Gastrocnemius medialis (tissue), 4 donors: ENCODE measurements around the gene PROM1. TPM values are rescaled to one million over a fixed set of nuclear protein-coding genes. Genes with fewer than 3 reads are reported as not detected.

Experiments used
- ATAC-seq, 2 donors: fragments of 150-250 bp; one replicate each; pipeline ENCODE4 v1.9.1; 2016
- DNase-seq, 2 donors: peaks; one replicate each; pipeline ENCODE4 v3.0.0-alpha.2; 2019
- H3K27ac ChIP-seq, 4 donors: fragments of 200-600 bp; sonication (generic); 1 replicate in 1 of 4; 2 replicates in 3 of 4; pipeline ENCODE4 v1.5.1; 2016 to 2018; ENCODE audit warnings: mild to moderate bottlenecking in 2 of 4, moderate library complexity in 1 of 4
- H3K27me3 ChIP-seq, 3 donors: fragments of 200-600 bp; sonication (generic) in 2 of 3; 1 replicate in 1 of 3; 2 replicates in 2 of 3; pipeline versions ENCODE4 v1.5.1 to v1.6.0; 2016 to 2019; ENCODE audit warnings: mild to moderate bottlenecking in 1 of 3, moderate library complexity in 1 of 3
- H3K36me3 ChIP-seq, 2 donors: fragments of 200-600 bp; sonication (generic) in 1 of 2; one replicate each; pipeline ENCODE4 v1.5.1; 2017 to 2018
- H3K4me1 ChIP-seq, 2 donors: fragments of 200-600 bp; sonication (generic) in 1 of 2; one replicate each; pipeline ENCODE4 v1.5.1; 2016 to 2017; ENCODE audit warnings: mild to moderate bottlenecking in 2 of 2
- H3K4me3 ChIP-seq, 4 donors: fragments of 200-600 bp; sonication (generic) in 3 of 4; 1 replicate in 1 of 4; 2 replicates in 3 of 4; pipeline ENCODE4 v1.5.1; 2016 to 2019; ENCODE audit warnings: mild to moderate bottlenecking in 2 of 4
- H3K9me3 ChIP-seq, 3 donors: fragments of 200-600 bp; sonication (generic) in 2 of 3; 1 replicate in 1 of 3; 2 replicates in 2 of 3; pipeline ENCODE4 v1.5.1; 2016 to 2019
- CTCF ChIP-seq, 5 experiments: fragments of 450-650 bp in 3 of 5; fragments of 200-600 bp in 2 of 5; sonication (generic) in 2 of 5; IDR thresholded peaks in 4 of 5; conservative IDR thresholded peaks in 1 of 5; 1 replicate in 4 of 5; 2 replicates in 1 of 5; pipeline ENCODE4 v1.5.1; 2016 to 2019; ENCODE audit warnings: antibody characterized with exemption in 5 of 5, mild to moderate bottlenecking in 3 of 5, moderate library complexity in 3 of 5
- POLR2A ChIP-seq, 2 donors: fragments of 450-650 bp; IDR thresholded peaks; one replicate each; pipeline ENCODE4 v1.6.1; 2017; ENCODE audit warnings: antibody characterized with exemption in 2 of 2, mild to moderate bottlenecking in 2 of 2, moderate library complexity in 2 of 2
- in situ Hi-C, 4 donors: fragments of 200-750 bp; cut with MboI; loops; one replicate each; pipeline versions ENCODE4 v1.15.0 to v1.8.0; 2017; ENCODE audit warnings: low sequenced_read_pairs in 4 of 4
- intact Hi-C: fragments of 100-400 bp; cut with DNase I; formaldehyde crosslinking; loops from one replicate; pipeline ENCODE4 v1.15.1; 2023; ENCODE audit warnings: low total_unique reads
- total RNA-seq, 4 donors: library from RNA; depleted of rRNA; stranded (reverse); fragments of >200 nt; gene quantifications; one replicate each; pipeline versions ENCODE4 v1.1.0 to v1.2.3, GENCODE V29; 2016

Gene PROM1
- total RNA-seq, 4 donors from 2014 or later = 0.11 to 2.9 (median 0.58) TPM; not detected in 1

- Histone ChIP-seq H3K36me3 (no peaks in the 10 kb centered on the region), H3K27ac (peak overlapping the region; percentile 52 to 77 (median 66)), H3K4me3 (no peak overlapping the region), H3K9me3 (no peaks in the 10 kb centered on the region), H3K27me3 (no peaks in the 10 kb centered on the region), H3K4me1 (peaks cover 53% of the 10 kb centered on the region in 2 donors)
- DNase-seq = peak in 1 of 2 donors; percentile 22
- TF ChIP-seq POLR2A (IDR thresholded peaks at IDR 0.05) (no peak), CTCF (IDR thresholded peaks at IDR 0.05 in 4 of 5, conservative IDR thresholded peaks at IDR 0.05 in 1 of 5) (no peak)
- peak in 1 of 2 donors; percentile 8 for ATAC-seq
- intact Hi-C loops (loop anchor here (10.0 kb wide), 2 partner anchors 108 to 312 kb away; partner anchors contain the start of gene TAPT1), in situ Hi-C loops (no loop called here)
Observed at GRCh38 chr4:16116493-16116990, 32.7 kb upstream of the PROM1 start.

- H3K4me1 ChIP-seq = peaks cover 53% of the 10 kb centered on the region in 2 donors
- ATAC-seq = peak in 1 of 2 donors; percentile 33
- H3K9me3 ChIP-seq = no peaks in the 10 kb centered on the region
- H3K36me3 ChIP-seq = no peaks in the 10 kb centered on the region
- no peak for TF ChIP-seq POLR2A (IDR thresholded peaks at IDR 0.05)
- no peak for TF ChIP-seq CTCF (IDR thresholded peaks at IDR 0.05 in 4 of 5, conservative IDR thresholded peaks at IDR 0.05 in 1 of 5)
- H3K4me3 ChIP-seq = no peak overlapping the region
- no peaks in the 10 kb centered on the region for H3K27me3 ChIP-seq
- H3K27ac ChIP-seq = peak overlapping the region; percentile 49 to 77 (median 66)
- in situ Hi-C loops (no loop called here), intact Hi-C loops (loop anchor here (10.0 kb wide), 2 partner anchors 109 to 311 kb away; partner anchors contain the start of gene TAPT1)
- no peak for DNase-seq
Observed at GRCh38 chr4:16116019-16116418, 32.2 kb upstream of the PROM1 start.

- TF ChIP-seq POLR2A (IDR thresholded peaks at IDR 0.05) (no peak), CTCF (IDR thresholded peaks at IDR 0.05 in 4 of 5, conservative IDR thresholded peaks at IDR 0.05 in 1 of 5) (no peak)
Observed at GRCh38 chr4:16114546-16114945, 30.7 kb upstream of the PROM1 start.

GRCh38 chr4:16113741-16114140, 29.9 kb upstream of the PROM1 start:
- ATAC-seq = no peak
- Histone ChIP-seq H3K27me3 (no peaks in the 10 kb centered on the region), H3K4me1 (peaks cover 51 to 52% of the 10 kb centered on the region in 2 donors), H3K36me3 (no peaks in the 10 kb centered on the region), H3K4me3 (no peak overlapping the region), H3K27ac (peak overlapping the region in 3 of 4 donors; percentile 62 to 77 (median 62)), H3K9me3 (no peaks in the 10 kb centered on the region)
- TF ChIP-seq CTCF (IDR thresholded peaks at IDR 0.05 in 4 of 5, conservative IDR thresholded peaks at IDR 0.05 in 1 of 5) (no peak), POLR2A (IDR thresholded peaks at IDR 0.05) (no peak)
- in situ Hi-C loops = no loop called here
- intact Hi-C loops = loop anchor here (10.0 kb wide), 2 partner anchors 111 to 309 kb away; partner anchors contain the start of gene TAPT1
- no peak for DNase-seq

More at GRCh38 chr4:16114546-16114945, 30.7 kb upstream of the PROM1 start:
- H3K36me3 ChIP-seq = no peaks in the 10 kb centered on the region
- H3K27me3 ChIP-seq = no peaks in the 10 kb centered on the region
- no peaks in the 10 kb centered on the region for H3K9me3 ChIP-seq
- in situ Hi-C loops = no loop called here
- H3K4me3 ChIP-seq = no peak overlapping the region
- no peak for ATAC-seq
- H3K27ac ChIP-seq = peak overlapping the region in 3 of 4 donors; percentile 62 to 77 (median 62)
- intact Hi-C loops = loop anchor here (10.0 kb wide), 2 partner anchors 110 to 310 kb away; partner anchors contain the start of gene TAPT1
- DNase-seq = no peak
- H3K4me1 ChIP-seq = peaks cover 53% of the 10 kb centered on the region in 2 donors
